VCaP (cell line): Measurements from ENCODE around the gene CD209.

ENCODE experiments used
- H3K27ac ChIP-seq: fragments of 450-650 bp; 2 replicates; pipeline ENCODE4 v1.5.1; 2017
- CTCF ChIP-seq: fragments of 450-650 bp; conservative IDR thresholded peaks from 2 replicates; pipeline ENCODE4 v1.5.1; 2017; ENCODE audit warnings: mild to moderate bottlenecking, moderate library complexity

CD209 gene

GRCh38 chr19:7746903-7747884 is at the start of gene CD209:
Gene CD209 (minus strand): TSS chr19:7747534. CDS start chr19:7747511, 23 bp downstream.
- no peak for TF ChIP-seq CTCF
- no peak within 1 kb of the TSS for H3K27ac ChIP-seq

DNA sequence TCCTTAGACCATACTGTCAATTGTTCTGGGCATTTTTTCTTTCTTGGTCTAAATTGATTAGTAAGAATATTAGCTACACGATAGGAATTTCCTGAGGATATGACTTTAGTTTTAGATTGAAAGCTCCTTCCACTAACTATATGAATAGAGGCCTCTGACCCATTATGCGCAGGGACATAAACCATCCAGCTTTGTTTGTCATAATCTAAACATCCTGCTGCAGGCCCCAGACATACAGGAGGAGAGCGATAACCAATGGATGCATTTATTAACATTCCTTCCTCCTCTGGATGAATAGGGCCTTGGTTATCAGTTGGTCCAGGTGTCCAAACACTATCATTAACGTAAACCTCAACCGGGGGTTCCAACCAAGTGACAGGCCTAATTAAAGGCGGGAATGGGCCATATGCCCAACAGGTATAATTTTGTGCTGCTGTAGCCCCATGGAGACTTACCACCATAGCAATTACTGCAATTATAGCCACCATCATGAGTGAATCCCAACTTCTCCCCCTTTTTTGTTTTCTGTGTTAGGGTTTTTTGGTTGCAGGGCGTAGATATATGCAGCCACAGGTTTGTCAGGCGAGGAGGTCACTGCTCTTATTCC is 48.3 kb upstream of the CD209 start:
- no peak for TF ChIP-seq CTCF
- H3K27ac ChIP-seq, result no peak overlapping the region

- no peak overlapping the region for H3K27ac ChIP-seq
- no peak for TF ChIP-seq CTCF
Observed at GRCh38 chr19:7793493-7793892, 46.2 kb upstream of the CD209 start.

- peak overlapping the region; percentile 27; the same call in 1 of the 2 replicates for H3K27ac ChIP-seq
Observed at GRCh38 chr19:7792701-7793100, 45.4 kb upstream of the CD209 start.

DNA sequence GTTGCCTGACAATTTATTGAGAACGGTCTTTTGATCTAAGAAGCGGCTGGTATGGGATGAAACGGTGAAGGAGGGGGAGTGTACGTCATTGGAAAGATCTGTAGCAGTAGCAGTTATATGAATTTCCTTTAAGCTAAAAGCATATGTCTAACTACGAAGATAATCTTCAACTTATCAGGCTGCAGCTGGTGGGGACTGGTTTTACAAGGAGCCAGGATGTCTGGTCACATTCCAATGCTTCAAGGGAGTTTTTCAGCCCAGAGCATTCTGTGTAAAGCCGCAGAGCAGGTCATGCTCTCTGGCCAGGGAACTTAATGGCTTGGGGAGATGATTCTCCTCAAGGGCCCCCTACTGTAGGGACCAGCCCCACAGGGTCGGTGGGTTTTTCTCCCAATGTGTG is 44.9 kb upstream of the CD209 start:
- H3K27ac ChIP-seq, result peak overlapping the region; percentile 27
- no peak for TF ChIP-seq CTCF

DNA sequence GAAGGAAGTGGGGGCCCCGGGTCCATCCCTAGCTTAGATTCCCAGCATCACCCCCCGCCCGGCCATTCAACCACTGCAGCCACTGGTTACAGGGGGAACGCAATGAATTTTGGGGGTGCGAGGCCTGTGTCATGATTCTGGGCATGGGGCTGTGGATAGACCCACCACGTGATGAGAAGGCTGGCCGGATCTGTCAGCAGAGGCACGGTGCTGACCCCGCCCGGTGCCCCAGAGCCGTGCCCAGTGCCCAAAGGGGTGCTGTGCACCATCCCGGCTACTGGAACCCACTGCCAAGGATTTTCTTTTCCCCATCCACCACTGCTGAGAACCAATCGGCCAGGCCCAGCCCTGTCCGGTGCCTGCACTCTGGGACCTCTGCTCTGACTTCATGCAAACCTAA is 43.1 kb upstream of the CD209 start:
- TF ChIP-seq CTCF, result no peak
- no peak overlapping the region for H3K27ac ChIP-seq

GRCh38 chr19:7789447-7789846 is 42.1 kb upstream of the CD209 start:
- TF ChIP-seq CTCF, result no peak
- H3K27ac ChIP-seq, result no peak overlapping the region

GRCh38 chr19:7788933-7789323 is 41.6 kb upstream of the CD209 start:
- H3K27ac ChIP-seq, result no peak overlapping the region
- TF ChIP-seq CTCF, result no peak
